ENCODE measurements around the gene WDTC1. TPM values are rescaled to one million over a fixed set of nuclear protein-coding genes. Genes with fewer than 3 reads are reported as not detected.

The WDTC1 gene
- polyA plus RNA-seq, 1 donor (not counting 4 experiments of a cell fraction or from before 2014, with no cell fraction given) = 5.1 TPM

DNA sequence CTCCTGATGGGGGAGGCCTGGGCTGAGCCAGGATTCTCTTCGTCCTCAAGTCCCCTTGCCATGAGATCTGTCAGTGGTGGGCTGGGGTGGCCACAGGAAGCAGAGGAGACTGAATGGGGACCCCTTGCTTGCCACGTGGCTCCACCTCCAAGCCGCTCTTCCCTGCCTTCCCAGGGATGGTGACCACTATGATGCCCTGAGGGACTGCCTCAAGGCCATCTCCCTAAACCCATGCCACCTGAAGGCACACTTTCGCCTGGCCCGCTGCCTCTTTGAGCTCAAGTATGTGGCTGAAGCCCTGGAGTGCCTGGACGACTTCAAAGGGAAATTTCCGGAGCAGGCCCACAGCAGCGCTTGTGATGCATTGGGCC is 66.6 kb downstream of the WDTC1 start:
- no peak overlapping the region for H3K4me2 ChIP-seq (ENCODE audit: control insufficient read depth, extremely low read depth, insufficient read depth, low read depth, low read length)
- H3K4me1 ChIP-seq (ENCODE audit: control insufficient read depth, extremely low read depth, insufficient read depth, low read length) = peaks cover 28% of the 10 kb centered on the region
- no peak overlapping the region for H2AFZ ChIP-seq (ENCODE audit: control insufficient read depth, low read length)
- H3K27ac ChIP-seq (ENCODE audit: control insufficient read depth, insufficient read depth, low read length) = no peak overlapping the region
- H3K79me2 ChIP-seq (ENCODE audit: control insufficient read depth, insufficient read depth, low read length) = no peaks in the 10 kb centered on the region
- H3K9me3 ChIP-seq (ENCODE audit: control insufficient read depth, low read depth, low read length) = no peaks in the 10 kb centered on the region
- dilution Hi-C loops (cut with MboI; ENCODE audit: extremely low pct_ligation_motif_present, low sequenced_read_pairs) = no loop called here
- no peak for TF ChIP-seq EZH2 (IDR thresholded peaks at IDR 0.05; ENCODE audit: low read length)
- TF ChIP-seq, protein P1, sequence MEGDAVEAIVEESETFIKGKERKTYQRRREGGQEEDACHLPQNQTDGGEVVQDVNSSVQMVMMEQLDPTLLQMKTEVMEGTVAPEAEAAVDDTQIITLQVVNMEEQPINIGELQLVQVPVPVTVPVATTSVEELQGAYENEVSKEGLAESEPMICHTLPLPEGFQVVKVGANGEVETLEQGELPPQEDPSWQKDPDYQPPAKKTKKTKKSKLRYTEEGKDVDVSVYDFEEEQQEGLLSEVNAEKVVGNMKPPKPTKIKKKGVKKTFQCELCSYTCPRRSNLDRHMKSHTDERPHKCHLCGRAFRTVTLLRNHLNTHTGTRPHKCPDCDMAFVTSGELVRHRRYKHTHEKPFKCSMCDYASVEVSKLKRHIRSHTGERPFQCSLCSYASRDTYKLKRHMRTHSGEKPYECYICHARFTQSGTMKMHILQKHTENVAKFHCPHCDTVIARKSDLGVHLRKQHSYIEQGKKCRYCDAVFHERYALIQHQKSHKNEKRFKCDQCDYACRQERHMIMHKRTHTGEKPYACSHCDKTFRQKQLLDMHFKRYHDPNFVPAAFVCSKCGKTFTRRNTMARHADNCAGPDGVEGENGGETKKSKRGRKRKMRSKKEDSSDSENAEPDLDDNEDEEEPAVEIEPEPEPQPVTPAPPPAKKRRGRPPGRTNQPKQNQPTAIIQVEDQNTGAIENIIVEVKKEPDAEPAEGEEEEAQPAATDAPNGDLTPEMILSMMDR (optimal IDR thresholded peaks at IDR 0.05 in 1 of 3, IDR thresholded peaks at IDR 0.05 in 1 of 3, conservative IDR thresholded peaks at IDR 0.05 in 1 of 3; ENCODE audit: extremely low read depth in 1 of 3, insufficient read depth in 2 of 3, low read length in 3 of 3) = no peak
- DNase-seq (ENCODE audit: low read depth, low spot score) = no peak
- H3K27me3 ChIP-seq (ENCODE audit: control insufficient read depth, extremely low read depth, insufficient read depth, low read length) = no peaks in the 10 kb centered on the region
- no peak overlapping the region for H3K4me3 ChIP-seq (ENCODE audit: control insufficient read depth in 2 of 3, extremely low read depth in 1 of 3, insufficient read depth in 2 of 3, low read depth in 1 of 3, low read length in 3 of 3)
- H3K9ac ChIP-seq (ENCODE audit: control insufficient read depth, extremely low read depth, insufficient read depth, low read length) = no peak overlapping the region
- no peaks in the 10 kb centered on the region for H4K20me1 ChIP-seq (ENCODE audit: control insufficient read depth, extremely low read depth, insufficient read depth, low read length)
- no peak for FAIRE-seq
- peaks cover 6 to 9% of the 10 kb centered on the region in 2 experiments for H3K36me3 ChIP-seq (ENCODE audit: control insufficient read depth in 2 of 2, extremely low read depth in 1 of 2, insufficient read depth in 2 of 2, low read length in 2 of 2)
- H3K9me1 ChIP-seq (ENCODE audit: control insufficient read depth, extremely low read depth, insufficient read depth, low read length) = no peaks in the 10 kb centered on the region

DNA sequence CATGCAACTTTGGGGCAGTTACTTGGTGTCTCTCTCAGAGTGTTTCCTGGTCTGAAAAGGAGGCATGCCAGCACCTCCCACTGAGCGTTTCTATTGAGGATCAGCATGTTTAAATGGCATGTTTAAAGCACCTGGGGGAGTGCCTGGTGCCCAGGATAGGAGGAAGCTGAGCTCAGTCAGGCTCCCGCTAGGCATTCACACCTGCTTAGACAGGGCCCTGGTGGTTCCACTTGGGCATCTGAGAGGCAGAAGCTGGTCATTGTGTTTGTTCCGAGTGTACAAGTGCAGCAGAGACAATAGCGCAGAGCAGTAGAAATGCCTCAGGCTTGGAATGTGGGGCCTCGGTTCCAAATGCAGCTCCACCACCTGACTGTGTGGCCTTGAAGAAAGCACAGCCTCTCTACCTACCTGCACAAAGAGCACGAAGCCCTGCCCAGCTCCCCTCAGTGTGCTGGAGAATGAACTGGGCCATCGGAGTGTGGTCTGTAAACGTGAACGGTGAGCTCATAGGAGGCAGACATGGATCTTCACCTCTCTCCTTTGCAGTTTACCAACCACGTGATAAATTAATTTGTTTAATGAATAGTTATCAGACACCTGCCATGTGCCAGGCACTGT is 67.3 kb downstream of the WDTC1 start:
- TF ChIP-seq, protein P1 (optimal IDR thresholded peaks at IDR 0.05 in 1 of 3, IDR thresholded peaks at IDR 0.05 in 1 of 3, conservative IDR thresholded peaks at IDR 0.05 in 1 of 3; ENCODE audit: extremely low read depth in 1 of 3, insufficient read depth in 2 of 3, low read length in 3 of 3) = no peak
- no peak for TF ChIP-seq EZH2 (IDR thresholded peaks at IDR 0.05; ENCODE audit: low read length)
- Histone ChIP-seq H3K36me3 (ENCODE audit: control insufficient read depth in 2 of 2, extremely low read depth in 1 of 2, insufficient read depth in 2 of 2, low read length in 2 of 2) (peaks cover 6 to 9% of the 10 kb centered on the region in 2 experiments), H3K4me2 (ENCODE audit: control insufficient read depth, extremely low read depth, insufficient read depth, low read depth, low read length) (no peak overlapping the region), H3K27ac (ENCODE audit: control insufficient read depth, insufficient read depth, low read length) (no peak overlapping the region), H3K4me3 (ENCODE audit: control insufficient read depth in 2 of 3, extremely low read depth in 1 of 3, insufficient read depth in 2 of 3, low read depth in 1 of 3, low read length in 3 of 3) (no peak overlapping the region), H2AFZ (ENCODE audit: control insufficient read depth, low read length) (no peak overlapping the region), H3K4me1 (ENCODE audit: control insufficient read depth, extremely low read depth, insufficient read depth, low read length) (peaks cover 28% of the 10 kb centered on the region), H3K79me2 (ENCODE audit: control insufficient read depth, insufficient read depth, low read length) (no peaks in the 10 kb centered on the region), H3K27me3 (ENCODE audit: control insufficient read depth, extremely low read depth, insufficient read depth, low read length) (no peaks in the 10 kb centered on the region), H3K9me1 (ENCODE audit: control insufficient read depth, extremely low read depth, insufficient read depth, low read length) (no peaks in the 10 kb centered on the region), H3K9ac (ENCODE audit: control insufficient read depth, extremely low read depth, insufficient read depth, low read length) (no peak overlapping the region), H4K20me1 (ENCODE audit: control insufficient read depth, extremely low read depth, insufficient read depth, low read length) (no peaks in the 10 kb centered on the region), H3K9me3 (ENCODE audit: control insufficient read depth, low read depth, low read length) (no peaks in the 10 kb centered on the region)
- DNase-seq (ENCODE audit: low read depth, low spot score) (no peak), FAIRE-seq (no peak)
- dilution Hi-C loops (cut with MboI; ENCODE audit: extremely low pct_ligation_motif_present, low sequenced_read_pairs) = no loop called here
